K562 (cell line): ENCODE measurements around the gene CCNY. TPM values are rescaled to one million over a fixed set of nuclear protein-coding genes. Genes with fewer than 3 reads are reported as not detected.

ENCODE experiments used
- ATAC-seq: fragments of 200-7000 bp; cut with Tn5 transposase; 3 replicates; pipeline ENCODE4 v1.9.1; 2020; ENCODE audit warnings: moderate library complexity
- BruUV-seq: library from RNA; stranded (reverse); fragments of 400-500 nt; replicated peaks from 2 replicates; lab custom pipeline; 2021; lab: Mats Ljungman, UMichigan
- CTCF ChIA-PET: fragments of 300-600 bp; formaldehyde crosslinking; extraction: SDS; loops from one replicate; lab custom pipeline; 2021; ENCODE audit warnings: low intra/inter-chr PET ratio; lab: Yijun Ruan, JAX
- POLR2A ChIA-PET: fragments of 300-600, 350-650 bp; sonication (Branson Sonifier 250); formaldehyde crosslinking; extraction: SDS; loops from one replicate; lab custom pipeline; 2021; ENCODE audit warnings: antibody characterized with exemption, inconsistent platforms; lab: Yijun Ruan, JAX
- DNase-seq, 4 experiments: peaks; one replicate each; pipeline versions ENCODE4 v3.0.0 to v3.0.0-alpha.2; 2011 to 2018; ENCODE audit warnings: low spot score in 3 of 4, mixed read lengths in 3 of 4; ENCODE audit errors: extremely low read depth in 1 of 4
- FAIRE-seq: peaks from 2 replicates; lab custom pipeline; 2011; peaks lifted over from hg19 to GRCh38; lab: Jason Lieb, UNC
- H2AFZ ChIP-seq: 2 replicates; pipeline ENCODE4 v1.6.0; 2011; ENCODE audit warnings: low read depth, low read length, control low read depth, inconsistent platforms
- H3K27ac ChIP-seq: fragments of 200-600 bp; 3 replicates; pipeline ENCODE4 v1.8.0; 2011; ENCODE audit warnings: low read depth, mild to moderate bottlenecking, control low read depth, inconsistent platforms, low read length, moderate library complexity, mixed read lengths; ENCODE audit errors: extremely low read depth
- H3K27me3 ChIP-seq, 2 experiments: fragments of 300-600 bp in 1 of 2; 2 replicates in 1 of 2; 3 replicates in 1 of 2; pipeline versions ENCODE4 v1.6.0 to v1.8.0; 2011; ENCODE audit warnings: inconsistent platforms in 2 of 2, low read length in 2 of 2, mild to moderate bottlenecking in 1 of 2, mixed read lengths in 1 of 2, moderate library complexity in 1 of 2; ENCODE audit not compliant: control insufficient read depth in 2 of 2, insufficient read depth in 2 of 2
- H3K36me3 ChIP-seq: fragments of 300-600 bp; 3 replicates; pipeline ENCODE4 v1.8.0; 2011; ENCODE audit warnings: mild to moderate bottlenecking, low read length, inconsistent platforms; ENCODE audit not compliant: control insufficient read depth, insufficient read depth
- H3K4me1 ChIP-seq, 2 experiments: fragments of 200-600 bp in 1 of 2; replicated peaks in 1 of 2; 2 replicates in 1 of 2; 3 replicates in 1 of 2; pipeline versions ENCODE4 v1.5.1 to v1.8.0; 2011; ENCODE audit warnings: inconsistent platforms in 2 of 2, low read length in 2 of 2, mild to moderate bottlenecking in 1 of 2, mixed read lengths in 1 of 2, moderate library complexity in 1 of 2; ENCODE audit not compliant: control insufficient read depth in 2 of 2, insufficient read depth in 2 of 2
- H3K4me2 ChIP-seq: 2 replicates; pipeline ENCODE4 v1.6.1; 2011; ENCODE audit warnings: low read length, control low read depth, inconsistent platforms, mixed read lengths; ENCODE audit not compliant: insufficient read depth
- H3K4me3 ChIP-seq: fragments of 200-600 bp; sonication (generic), shearing (Covaris generic); 2 replicates; pipeline ENCODE4 v1.5.1; 2016; ENCODE audit warnings: control low read depth, inconsistent platforms
- H3K79me2 ChIP-seq: fragments of 200-600 bp; 3 replicates; pipeline ENCODE4 v1.8.0; 2011; ENCODE audit warnings: low read length, inconsistent platforms; ENCODE audit not compliant: control insufficient read depth, insufficient read depth
- H3K9ac ChIP-seq, 2 experiments: 2 replicates each; pipeline versions ENCODE4 v1.6.0 to v1.6.1; 2011; ENCODE audit warnings: low read depth in 2 of 2, low read length in 2 of 2, control low read depth in 1 of 2, inconsistent platforms in 1 of 2, mild to moderate bottlenecking in 1 of 2, mixed read lengths in 1 of 2; ENCODE audit not compliant: insufficient read depth in 1 of 2
- H3K9me1 ChIP-seq: one replicate; pipeline ENCODE4 v1.6.0; 2011; ENCODE audit warnings: inconsistent platforms, mild to moderate bottlenecking, low read length, moderate library complexity; ENCODE audit not compliant: control insufficient read depth, insufficient read depth
- H3K9me3 ChIP-seq: replicated peaks from 2 replicates; pipeline ENCODE4 v1.5.1; 2011; ENCODE audit warnings: low read depth, low read length, inconsistent platforms; ENCODE audit not compliant: control insufficient read depth, insufficient read depth
- H4K20me1 ChIP-seq: replicated peaks from 2 replicates; pipeline ENCODE4 v1.6.1; 2011; ENCODE audit warnings: low read length, inconsistent platforms, mixed read lengths; ENCODE audit not compliant: control insufficient read depth, insufficient read depth
- BRD4 ChIP-seq: fragments of 200-600 bp; sonication (generic); IDR thresholded peaks from 2 replicates; pipeline ENCODE4 v1.6.1; 2017; ENCODE audit warnings: inconsistent platforms
- CBX3 ChIP-seq, 2 experiments: IDR thresholded peaks; 1 replicate in 1 of 2; 2 replicates in 1 of 2; pipeline ENCODE4 v1.6.1; 2012; ENCODE audit warnings: inconsistent platforms in 2 of 2, low read length in 2 of 2, borderline replicate concordance in 1 of 2, control low read depth in 1 of 2
- CC2D1A ChIP-seq: fragments of 450-650 bp; IDR thresholded peaks from 2 replicates; pipeline ENCODE4 v1.6.1; 2017; ENCODE audit warnings: mild to moderate bottlenecking
- CEBPB ChIP-seq: fragments of 450-650 bp; IDR thresholded peaks from 2 replicates; pipeline ENCODE4 v1.6.1; 2016; ENCODE audit warnings: missing genetic modification characterization, missing compliant biosample characterization
- DACH1 ChIP-seq: fragments of 450-650 bp; IDR thresholded peaks from 2 replicates; pipeline ENCODE4 v1.6.1; 2018; ENCODE audit not compliant: partially characterized antibody
- EP400 ChIP-seq: fragments of 450-650 bp; IDR thresholded peaks from 2 replicates; pipeline ENCODE4 v1.6.1; 2017; ENCODE audit warnings: antibody characterized with exemption, mild to moderate bottlenecking, moderate library complexity
- FOSL1 ChIP-seq: fragments of 200-800 bp; sonication (Bioruptor generic); conservative IDR thresholded peaks from 2 replicates; pipeline ENCODE4 v1.6.1; 2016; ENCODE audit warnings: missing genetic modification characterization, missing compliant biosample characterization
- IRF2 ChIP-seq: sonication (generic); formaldehyde crosslinking; IDR thresholded peaks from 2 replicates; pipeline ENCODE4 v1.8.1; 2022; ENCODE audit warnings: mild to moderate bottlenecking, missing genetic modification reagents
- NCOA2 ChIP-seq, 2 experiments: fragments of 450-650 bp; IDR thresholded peaks; 2 replicates each; pipeline ENCODE4 v1.6.1; 2018; ENCODE audit warnings: mild to moderate bottlenecking in 2 of 2, moderate library complexity in 1 of 2; ENCODE audit not compliant: partially characterized antibody in 2 of 2
- PRDM10 ChIP-seq: fragments of 450-650 bp; IDR thresholded peaks from 2 replicates; pipeline ENCODE4 v1.6.1; 2018; ENCODE audit not compliant: partially characterized antibody
- SMARCA4 ChIP-seq: fragments of 450-650 bp; IDR thresholded peaks from 2 replicates; pipeline ENCODE4 v1.6.1; 2016
- SREBF1 ChIP-seq: fragments of 150-350 bp; IDR thresholded peaks from 2 replicates; pipeline ENCODE4 v1.6.1; 2014; ENCODE audit warnings: antibody characterized with exemption, low read depth, low read length, borderline replicate concordance
- SRSF7 ChIP-seq: fragments of 200-400 bp; formaldehyde crosslinking; optimal IDR thresholded peaks from 2 replicates; pipeline ENCODE3; 2017; ENCODE audit warnings: mild to moderate bottlenecking, low read depth, low read length
- TAF9B ChIP-seq: fragments of 450-650 bp; IDR thresholded peaks from 2 replicates; pipeline ENCODE4 v1.6.1; 2018; ENCODE audit warnings: mild to moderate bottlenecking; ENCODE audit not compliant: partially characterized antibody
- TRIM28 ChIP-seq: fragments of 450-650 bp; IDR thresholded peaks from 2 replicates; pipeline ENCODE4 v1.6.1; 2017
- ZKSCAN8 ChIP-seq: fragments of 200-800 bp; sonication (Bioruptor generic); IDR thresholded peaks from 2 replicates; pipeline ENCODE4 v1.6.1; 2016; ENCODE audit warnings: missing genetic modification characterization, missing compliant biosample characterization
- ZNF224 ChIP-seq: sonication (generic); formaldehyde crosslinking; IDR thresholded peaks from 2 replicates; pipeline ENCODE4 v1.8.0; 2022; ENCODE audit warnings: mild to moderate bottlenecking, missing genetic modification reagents
- ZNF282 ChIP-seq: sonication (generic); formaldehyde crosslinking; IDR thresholded peaks from 2 replicates; pipeline ENCODE4 v1.8.1; 2023; ENCODE audit warnings: missing genetic modification reagents
- ZNF644 ChIP-seq: fragments of 200-800 bp; sonication (Bioruptor generic); IDR thresholded peaks from 2 replicates; pipeline ENCODE4 v1.6.1; 2016; ENCODE audit warnings: low read depth, missing genetic modification characterization, missing compliant biosample characterization
- ZNF740 ChIP-seq, 3 experiments: fragments of 200-800 bp in 1 of 3; sonication (Bioruptor generic) in 1 of 3; sonication (generic) in 1 of 3; formaldehyde crosslinking in 1 of 3; IDR thresholded peaks; 2 replicates each; pipeline versions ENCODE4 v1.6.1 to v1.8.0; 2016 to 2022; ENCODE audit warnings: mild to moderate bottlenecking in 2 of 3, missing compliant biosample characterization in 2 of 3, missing genetic modification characterization in 2 of 3, missing genetic modification reagents in 1 of 3
- WGBS: fragments of 100-300 bp; shearing (Covaris generic); methylation state at CpG from one replicate; pipeline ENCODE4 v1.1.6; 2016; ENCODE audit warnings: low coverage, mixed read lengths; ENCODE audit not compliant: insufficient coverage; ENCODE audit errors: missing lambda C conversion rate; 5-methylcytosine and 5-hydroxymethylcytosine counted together
- in situ Hi-C: fragments of 300-500 bp; cut with MboI; formaldehyde crosslinking; loops from 4 replicates; pipeline ENCODE4 v1.15.0; 2018; ENCODE audit warnings: inconsistent platforms, mixed read lengths
- intact Hi-C: fragments of 100-400 bp; cut with micrococcal nuclease; formaldehyde crosslinking; loops from 2 replicates; pipeline ENCODE4 v1.14.2; 2022
- polyA plus RNA-seq, 8 experiments: library from polyadenylated mRNA; depleted of rRNA in 4 of 8; stranded (reverse) in 5 of 8; unstranded in 3 of 8; fragments of >200 nt; fragmentation: Nextera tagmentation in 2 of 8; fragmentation: Illumina TruSeq in 1 of 8; extraction: Ambion mirVana in 2 of 8; extraction: Trizol in 1 of 8; gene quantifications; 2 replicates each; pipeline versions ENCODE4 v1.2.1 to v1.2.3, GENCODE V29; 2011 to 2014; ENCODE audit warnings: inconsistent platforms in 1 of 8, missing spikeins in 1 of 8
- total RNA-seq, 7 experiments: library from RNA; depleted of rRNA in 6 of 7; stranded (reverse); fragments of >200 nt in 6 of 7; fragmentation: Illumina TruSeq in 2 of 7; extraction: Trizol in 2 of 7; gene quantifications; 2 replicates each; pipeline versions ENCODE4 v1.2.1 to v1.2.3, GENCODE V29; 2011 to 2021; ENCODE audit warnings: low replicate concordance in 1 of 7

The CCNY gene
- total and polyA plus RNA-seq, 9 of the 15 experiments (the other 6 are each of a cell fraction or from before 2014, with no cell fraction given): 8.4 to 109 (median 38.6) TPM

- BruUV-seq: no TSS peak
These were observed 242.8 kb downstream of the CCNY start for GRCh38 chr10:35579116-35579515.

More at GRCh38 chr10:35579116-35579515, 242.8 kb downstream of the CCNY start:
- no peaks in the 10 kb centered on the region for H3K36me3 ChIP-seq
- H3K79me2 ChIP-seq: no peaks in the 10 kb centered on the region
- no peak overlapping the region for H3K9ac ChIP-seq
- no peaks in the 10 kb centered on the region for H3K9me1 ChIP-seq
- POLR2A ChIA-PET: interaction anchor here (1.4 kb wide), 1 partner anchor 15 kb away, joined by 4 read pairs; no protein-coding TSS in a partner anchor
- DNase-seq (no peak), ATAC-seq (no peak), FAIRE-seq (no peak)
- TF ChIP-seq SRSF7: no peak
- no peak for TF ChIP-seq FOSL1 (tag)
- TF ChIP-seq ZNF224: no peak
- TF ChIP-seq NCOA2 (IDR thresholded peaks at IDR 0.05; ENCODE audit: partially characterized antibody in 2 of 2): no peak
- no peak for TF ChIP-seq SREBF1
- TF ChIP-seq TAF9B: no peak
- TF ChIP-seq SMARCA4: no peak
- TF ChIP-seq ZNF282 (CRISPR knock-in tag): no peak
- TF ChIP-seq ZNF644 (tag): no peak
- TF ChIP-seq ZNF740 (CRISPR knock-in tag; IDR thresholded peaks at IDR 0.05): no peak
- TF ChIP-seq ZNF740 (tag; IDR thresholded peaks at IDR 0.05): no peak
- TF ChIP-seq BRD4: no peak
- no peak for TF ChIP-seq IRF2 (CRISPR knock-in tag)
- no peak for TF ChIP-seq CC2D1A
- no peak for TF ChIP-seq EP400
- TF ChIP-seq PRDM10: no peak
- TF ChIP-seq ZKSCAN8 (CRISPR knock-in tag): no peak
- TF ChIP-seq CBX3 (IDR thresholded peaks at IDR 0.05; ENCODE audit: borderline replicate concordance in 1 of 2, low read length in 2 of 2): no peak
- TF ChIP-seq CEBPB: no peak
- TF ChIP-seq DACH1: no peak
- TF ChIP-seq TRIM28: no peak
- no peak overlapping the region for H2AFZ ChIP-seq
- no peaks in the 10 kb centered on the region for H3K9me3 ChIP-seq
- WGBS: 5% methylated on average over 3 of the region's 3 CpGs
- H3K27ac ChIP-seq: no peak overlapping the region
- H3K27me3 ChIP-seq: peaks cover 20 to 22% of the 10 kb centered on the region in 2 experiments
- H3K4me2 ChIP-seq: no peak overlapping the region
- H3K4me1 ChIP-seq: no peaks in the 10 kb centered on the region
- CTCF ChIA-PET: no interaction called here
- intact Hi-C loops (no loop called here), in situ Hi-C loops (no loop called here)
- H3K4me3 ChIP-seq: no peak overlapping the region
- no peaks in the 10 kb centered on the region for H4K20me1 ChIP-seq
